ENCODE data around the gene FRMPD4.
A peak's percentile ranks its signal among the peaks of the same experiment; 100 is the strongest.

Gene FRMPD4

GRCh38 chrX:12704706-12705105, 566.4 kb downstream of the FRMPD4 start:
- TF ChIP-seq CTCF (IDR thresholded peaks at IDR 0.05; ENCODE audit: extremely low read depth, insufficient read depth, missing control alignments) = no peak
- in situ Hi-C loops (cut with MboI; ENCODE audit: low pct_unique_long_range_greater_than_20kb, low sequenced_read_pairs, unreplicated experiment) = no loop called here
- DNase-seq (ENCODE audit: low spot score) = no peak

DNA sequence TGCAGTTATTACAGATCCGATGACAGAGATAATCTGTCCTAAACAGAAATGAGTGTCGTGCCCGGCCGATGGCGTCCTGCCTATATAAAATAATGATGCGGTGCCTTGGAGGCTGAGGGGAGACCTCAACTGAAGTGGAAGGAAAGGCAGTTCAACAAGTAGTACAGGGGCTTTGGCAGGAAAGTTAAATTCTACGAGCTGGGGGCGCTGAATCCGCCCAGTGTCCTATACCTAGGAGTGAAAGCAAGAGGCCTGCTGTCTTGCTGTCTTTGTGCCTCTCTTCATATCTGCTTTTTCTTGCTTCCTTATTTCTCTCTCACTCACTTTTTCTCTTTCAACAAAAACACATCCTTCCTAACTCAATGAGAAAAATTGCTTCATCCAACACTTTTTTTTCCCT, 570.8 kb downstream of the FRMPD4 start:
- in situ Hi-C loops (cut with MboI; ENCODE audit: low pct_unique_long_range_greater_than_20kb, low sequenced_read_pairs, unreplicated experiment) = no loop called here
- peak; percentile 10 for DNase-seq (ENCODE audit: low spot score)
- TF ChIP-seq CTCF (IDR thresholded peaks at IDR 0.05; ENCODE audit: extremely low read depth, insufficient read depth, missing control alignments) = peak; percentile 33

- no peak for DNase-seq (ENCODE audit: low spot score)
- in situ Hi-C loops (cut with MboI; ENCODE audit: low pct_unique_long_range_greater_than_20kb, low sequenced_read_pairs, unreplicated experiment) = no loop called here
- TF ChIP-seq CTCF (IDR thresholded peaks at IDR 0.05; ENCODE audit: extremely low read depth, insufficient read depth, missing control alignments) = no peak
These were observed 573.3 kb downstream of the FRMPD4 start for GRCh38 chrX:12711435-12712040.

DNA sequence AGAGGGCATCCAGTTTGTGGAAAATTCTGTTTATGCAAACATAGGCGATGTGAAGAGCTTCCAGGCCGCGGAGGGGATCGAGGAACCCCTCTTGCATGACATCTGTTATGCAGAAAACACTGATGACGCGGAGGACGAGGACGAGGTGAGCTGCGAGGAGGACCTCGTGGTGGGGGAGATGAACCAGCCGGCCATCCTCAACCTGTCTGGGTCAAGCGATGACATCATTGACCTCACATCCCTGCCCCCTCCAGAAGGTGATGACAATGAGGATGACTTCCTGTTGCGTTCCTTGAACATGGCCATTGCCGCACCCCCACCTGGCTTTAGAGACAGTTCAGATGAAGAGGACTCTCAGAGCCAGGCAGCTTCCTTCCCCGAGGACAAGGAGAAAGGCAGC, 578.3 kb downstream of the FRMPD4 start:
- TF ChIP-seq CTCF (IDR thresholded peaks at IDR 0.05; ENCODE audit: extremely low read depth, insufficient read depth, missing control alignments) = no peak
- no peak for DNase-seq (ENCODE audit: low spot score)
- in situ Hi-C loops (cut with MboI; ENCODE audit: low pct_unique_long_range_greater_than_20kb, low sequenced_read_pairs, unreplicated experiment) = no loop called here

DNA sequence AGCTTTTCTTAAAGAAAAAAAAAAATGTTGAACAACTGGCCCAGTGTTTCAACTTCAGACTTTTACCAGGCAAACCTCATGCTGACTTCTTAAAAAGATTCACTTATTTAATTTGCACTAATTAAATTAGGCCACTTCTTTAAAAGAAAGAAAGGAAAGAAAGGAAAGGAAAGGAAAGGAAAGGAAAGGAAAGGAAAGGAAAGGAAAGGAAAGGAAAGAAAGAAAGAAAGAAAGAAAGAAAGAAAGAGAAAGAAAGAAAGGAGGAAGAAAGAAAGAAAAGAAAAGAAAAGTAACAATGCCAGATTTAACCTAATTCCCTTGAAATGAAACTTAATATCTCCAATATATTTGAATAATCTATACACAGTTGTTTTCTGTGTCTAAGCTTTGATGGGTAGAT, 581.6 kb downstream of the FRMPD4 start:
- in situ Hi-C loops (cut with MboI; ENCODE audit: low pct_unique_long_range_greater_than_20kb, low sequenced_read_pairs, unreplicated experiment) = no loop called here
- TF ChIP-seq CTCF (IDR thresholded peaks at IDR 0.05; ENCODE audit: extremely low read depth, insufficient read depth, missing control alignments) = no peak
- no peak for DNase-seq (ENCODE audit: low spot score)

DNA sequence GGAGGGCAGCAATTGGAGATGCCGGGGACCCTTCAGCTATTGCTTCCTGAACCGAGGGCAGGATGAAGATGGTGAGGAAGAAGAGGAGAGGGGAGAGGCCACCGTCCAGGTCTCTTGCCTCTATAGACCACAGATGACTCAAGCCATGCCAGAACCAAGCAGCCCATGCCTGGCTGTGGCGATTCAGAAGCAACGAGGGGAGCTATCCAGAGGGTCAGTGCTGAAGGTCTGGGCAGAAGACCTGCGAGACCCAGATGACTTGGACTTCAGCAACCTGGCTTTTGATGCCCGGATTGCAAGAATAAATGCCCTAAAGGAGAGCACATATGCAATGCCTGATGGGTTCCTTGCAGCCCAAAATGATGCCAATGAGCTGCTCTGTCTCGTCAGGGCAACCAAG, 582.8 kb downstream of the FRMPD4 start:
- in situ Hi-C loops (cut with MboI; ENCODE audit: low pct_unique_long_range_greater_than_20kb, low sequenced_read_pairs, unreplicated experiment) = no loop called here
- no peak for DNase-seq (ENCODE audit: low spot score)
- TF ChIP-seq CTCF (IDR thresholded peaks at IDR 0.05; ENCODE audit: extremely low read depth, insufficient read depth, missing control alignments) = no peak

- no peak for DNase-seq (ENCODE audit: low spot score)
- no peak for TF ChIP-seq CTCF (IDR thresholded peaks at IDR 0.05; ENCODE audit: extremely low read depth, insufficient read depth, missing control alignments)
- in situ Hi-C loops (cut with MboI; ENCODE audit: low pct_unique_long_range_greater_than_20kb, low sequenced_read_pairs, unreplicated experiment) = no loop called here
These were observed 584.0 kb downstream of the FRMPD4 start for GRCh38 chrX:12722314-12722713.
